Measurements from ENCODE around the gene MYD88.
A peak's percentile ranks its signal among the peaks of the same experiment; 100 is the strongest.

Gene MYD88

DNA sequence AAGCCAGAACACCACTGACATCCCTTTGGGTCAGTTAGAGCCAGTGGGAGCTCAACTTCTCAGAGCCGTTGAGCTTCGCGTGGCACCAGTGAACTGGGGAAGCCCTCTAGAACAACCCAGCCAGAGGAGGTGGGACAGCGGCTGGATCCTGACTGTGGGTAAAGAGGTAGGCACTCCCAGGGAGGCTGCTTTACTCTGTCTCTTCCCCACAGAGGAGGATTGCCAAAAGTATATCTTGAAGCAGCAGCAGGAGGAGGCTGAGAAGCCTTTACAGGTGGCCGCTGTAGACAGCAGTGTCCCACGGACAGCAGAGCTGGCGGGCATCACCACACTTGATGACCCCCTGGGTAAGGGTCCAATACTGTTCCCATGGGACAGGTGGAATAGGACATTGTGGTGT is 1.2 kb downstream of the MYD88 start:
- Histone ChIP-seq H3K9ac (ENCODE audit: low read length) (peak overlapping the region; percentile 86), H3K79me2 (ENCODE audit: insufficient read depth, low read length) (peaks cover 15% of the 10 kb centered on the region)
- no peak for TF ChIP-seq EZH2phosphoT487 (conservative IDR thresholded peaks at IDR 0.05; ENCODE audit: low read length)
- TF ChIP-seq, protein P1, sequence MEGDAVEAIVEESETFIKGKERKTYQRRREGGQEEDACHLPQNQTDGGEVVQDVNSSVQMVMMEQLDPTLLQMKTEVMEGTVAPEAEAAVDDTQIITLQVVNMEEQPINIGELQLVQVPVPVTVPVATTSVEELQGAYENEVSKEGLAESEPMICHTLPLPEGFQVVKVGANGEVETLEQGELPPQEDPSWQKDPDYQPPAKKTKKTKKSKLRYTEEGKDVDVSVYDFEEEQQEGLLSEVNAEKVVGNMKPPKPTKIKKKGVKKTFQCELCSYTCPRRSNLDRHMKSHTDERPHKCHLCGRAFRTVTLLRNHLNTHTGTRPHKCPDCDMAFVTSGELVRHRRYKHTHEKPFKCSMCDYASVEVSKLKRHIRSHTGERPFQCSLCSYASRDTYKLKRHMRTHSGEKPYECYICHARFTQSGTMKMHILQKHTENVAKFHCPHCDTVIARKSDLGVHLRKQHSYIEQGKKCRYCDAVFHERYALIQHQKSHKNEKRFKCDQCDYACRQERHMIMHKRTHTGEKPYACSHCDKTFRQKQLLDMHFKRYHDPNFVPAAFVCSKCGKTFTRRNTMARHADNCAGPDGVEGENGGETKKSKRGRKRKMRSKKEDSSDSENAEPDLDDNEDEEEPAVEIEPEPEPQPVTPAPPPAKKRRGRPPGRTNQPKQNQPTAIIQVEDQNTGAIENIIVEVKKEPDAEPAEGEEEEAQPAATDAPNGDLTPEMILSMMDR (IDR thresholded peaks at IDR 0.05; ENCODE audit: insufficient read depth, low read length, poor library complexity, severe bottlenecking): no peak

DNA sequence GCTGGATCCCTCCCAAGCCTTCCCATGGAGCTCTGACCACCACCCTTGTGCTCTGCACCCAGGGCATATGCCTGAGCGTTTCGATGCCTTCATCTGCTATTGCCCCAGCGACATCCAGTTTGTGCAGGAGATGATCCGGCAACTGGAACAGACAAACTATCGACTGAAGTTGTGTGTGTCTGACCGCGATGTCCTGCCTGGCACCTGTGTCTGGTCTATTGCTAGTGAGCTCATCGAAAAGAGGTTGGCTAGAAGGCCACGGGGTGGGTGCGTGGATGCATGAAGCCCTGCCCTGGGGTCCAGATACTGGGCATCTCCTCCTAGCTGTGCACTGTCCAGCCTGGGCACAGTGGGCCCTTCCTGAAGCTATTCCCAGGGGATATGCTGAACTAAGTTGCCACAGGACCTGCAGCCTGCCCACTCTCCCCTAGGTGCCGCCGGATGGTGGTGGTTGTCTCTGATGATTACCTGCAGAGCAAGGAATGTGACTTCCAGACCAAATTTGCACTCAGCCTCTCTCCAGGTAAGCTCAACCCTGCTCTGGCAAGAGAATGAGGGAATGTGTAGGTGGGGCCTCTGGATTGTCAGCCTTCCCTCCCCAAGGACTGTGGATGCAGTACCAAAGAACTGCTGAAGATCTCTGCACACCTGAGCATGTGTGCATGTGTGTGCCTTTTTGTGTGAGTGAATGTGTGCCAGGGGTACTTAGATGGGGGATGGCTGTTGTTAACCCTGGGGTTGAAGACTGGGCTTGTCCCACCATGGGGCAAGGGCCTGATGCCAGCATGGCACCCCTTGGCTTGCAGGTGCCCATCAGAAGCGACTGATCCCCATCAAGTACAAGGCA is 2.1 kb downstream of the MYD88 start:
- Histone ChIP-seq H3K9me3 (ENCODE audit: insufficient read depth, low read length) (no peaks in the 10 kb centered on the region), H3K27me3 (ENCODE audit: low read length) (no peaks in the 10 kb centered on the region), H3K4me3 (ENCODE audit: insufficient read depth, low read length, poor library complexity, severe bottlenecking) (no peak overlapping the region), H2AFZ (ENCODE audit: low read depth, low read length, severe bottlenecking) (no peak overlapping the region), H3K36me3 (ENCODE audit: low read length) (no peaks in the 10 kb centered on the region), H3K9me2 (replicated peaks; ENCODE audit: insufficient read depth, low read length) (no peaks in the 10 kb centered on the region), H4K20me1 (ENCODE audit: low read depth, low read length) (no peaks in the 10 kb centered on the region), H3K79me2 (ENCODE audit: insufficient read depth, low read length) (peaks cover 15% of the 10 kb centered on the region), H3F3A (ENCODE audit: insufficient read depth) (no peaks in the 10 kb centered on the region), H3K9ac (ENCODE audit: low read length) (no peak overlapping the region), H3K4me2 (ENCODE audit: low read depth, low read length, poor library complexity, severe bottlenecking) (no peak overlapping the region), H3K27ac (ENCODE audit: low read depth, low read length) (no peak overlapping the region)
- TF ChIP-seq EZH2phosphoT487 (conservative IDR thresholded peaks at IDR 0.05; ENCODE audit: low read length): no peak

More for the DNA sequence above, 1.2 kb downstream of the MYD88 start:
- no peaks in the 10 kb centered on the region for H3K9me3 ChIP-seq (ENCODE audit: insufficient read depth, low read length)
- H3K36me3 ChIP-seq (ENCODE audit: low read length): no peaks in the 10 kb centered on the region
- H2AFZ ChIP-seq (ENCODE audit: low read depth, low read length, severe bottlenecking): no peak overlapping the region
- no peaks in the 10 kb centered on the region for H3K27me3 ChIP-seq (ENCODE audit: low read length)
- H3K27ac ChIP-seq (ENCODE audit: low read depth, low read length): peak overlapping the region; percentile 46; the same call in 1 of the 2 replicates
- no peaks in the 10 kb centered on the region for H3F3A ChIP-seq (ENCODE audit: insufficient read depth)
- H4K20me1 ChIP-seq (ENCODE audit: low read depth, low read length): no peaks in the 10 kb centered on the region
- H3K9me2 ChIP-seq (replicated peaks; ENCODE audit: insufficient read depth, low read length): no peaks in the 10 kb centered on the region
- H3K4me3 ChIP-seq (ENCODE audit: insufficient read depth, low read length, poor library complexity, severe bottlenecking): peak overlapping the region; percentile 78
- peak overlapping the region; percentile 68 for H3K4me2 ChIP-seq (ENCODE audit: low read depth, low read length, poor library complexity, severe bottlenecking)

DNA sequence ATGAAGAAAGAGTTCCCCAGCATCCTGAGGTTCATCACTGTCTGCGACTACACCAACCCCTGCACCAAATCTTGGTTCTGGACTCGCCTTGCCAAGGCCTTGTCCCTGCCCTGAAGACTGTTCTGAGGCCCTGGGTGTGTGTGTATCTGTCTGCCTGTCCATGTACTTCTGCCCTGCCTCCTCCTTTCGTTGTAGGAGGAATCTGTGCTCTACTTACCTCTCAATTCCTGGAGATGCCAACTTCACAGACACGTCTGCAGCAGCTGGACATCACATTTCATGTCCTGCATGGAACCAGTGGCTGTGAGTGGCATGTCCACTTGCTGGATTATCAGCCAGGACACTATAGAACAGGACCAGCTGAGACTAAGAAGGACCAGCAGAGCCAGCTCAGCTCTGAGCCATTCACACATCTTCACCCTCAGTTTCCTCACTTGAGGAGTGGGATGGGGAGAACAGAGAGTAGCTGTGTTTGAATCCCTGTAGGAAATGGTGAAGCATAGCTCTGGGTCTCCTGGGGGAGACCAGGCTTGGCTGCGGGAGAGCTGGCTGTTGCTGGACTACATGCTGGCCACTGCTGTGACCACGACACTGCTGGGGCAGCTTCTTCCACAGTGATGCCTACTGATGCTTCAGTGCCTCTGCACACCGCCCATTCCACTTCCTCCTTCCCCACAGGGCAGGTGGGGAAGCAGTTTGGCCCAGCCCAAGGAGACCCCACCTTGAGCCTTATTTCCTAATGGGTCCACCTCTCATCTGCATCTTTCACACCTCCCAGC is 2.9 kb downstream of the MYD88 start:
- no peak for TF ChIP-seq EZH2phosphoT487 (conservative IDR thresholded peaks at IDR 0.05; ENCODE audit: low read length)
- TF ChIP-seq, protein P1 (IDR thresholded peaks at IDR 0.05; ENCODE audit: insufficient read depth, low read length, poor library complexity, severe bottlenecking): no peak
- Histone ChIP-seq H3K9me3 (ENCODE audit: insufficient read depth, low read length) (0 out of 2 replicates have a peak, but pooled peaks cover 4% of the 10 kb centered on the region), H3K9me2 (replicated peaks; ENCODE audit: insufficient read depth, low read length) (no peaks in the 10 kb centered on the region), H3K4me2 (ENCODE audit: low read depth, low read length, poor library complexity, severe bottlenecking) (no peak overlapping the region), H3K4me3 (ENCODE audit: insufficient read depth, low read length, poor library complexity, severe bottlenecking) (no peak overlapping the region), H2AFZ (ENCODE audit: low read depth, low read length, severe bottlenecking) (no peak overlapping the region), H3K27me3 (ENCODE audit: low read length) (no peaks in the 10 kb centered on the region), H3K9ac (ENCODE audit: low read length) (no peak overlapping the region), H3K79me2 (ENCODE audit: insufficient read depth, low read length) (peaks cover 12% of the 10 kb centered on the region), H3F3A (ENCODE audit: insufficient read depth) (no peaks in the 10 kb centered on the region), H3K36me3 (ENCODE audit: low read length) (no peaks in the 10 kb centered on the region), H4K20me1 (ENCODE audit: low read depth, low read length) (no peaks in the 10 kb centered on the region), H3K27ac (ENCODE audit: low read depth, low read length) (no peak overlapping the region)
